NCI-H748 (cell line): ENCODE results near the gene TMTC2.

Experiments
- DNase-seq: peaks from one replicate; lab custom pipeline; 2025; ENCODE audit not compliant: unreplicated experiment; lab: John Stamatoyannopoulos, UW

Gene TMTC2

GRCh38 chr12:83122623-83122934, 435.9 kb downstream of the TMTC2 start:
- no peak for DNase-seq

GRCh38 chr12:83123039-83123438, 436.3 kb downstream of the TMTC2 start:
- no peak for DNase-seq

DNA sequence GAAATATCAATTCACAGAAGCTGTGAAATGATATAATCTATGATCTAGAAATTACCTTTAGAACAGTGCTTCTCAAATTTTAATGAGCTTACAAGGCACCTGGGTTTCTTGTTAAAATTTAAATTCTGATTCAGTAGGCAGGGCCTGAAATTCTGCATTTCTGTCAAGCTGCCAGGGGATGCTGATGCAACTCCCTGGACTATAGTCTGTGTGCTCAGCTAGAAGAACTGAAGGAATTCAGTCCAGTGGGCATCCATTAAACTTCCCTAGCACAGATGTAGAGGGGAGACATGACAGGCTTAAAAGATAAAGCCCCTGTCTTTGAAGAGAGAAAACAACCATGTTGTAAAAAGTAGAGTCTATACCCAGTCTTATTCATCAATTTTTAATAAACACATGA, 441.8 kb downstream of the TMTC2 start:
- DNase-seq: no peak

GRCh38 chr12:83130178-83130577, 443.5 kb downstream of the TMTC2 start:
- no peak for DNase-seq

DNA sequence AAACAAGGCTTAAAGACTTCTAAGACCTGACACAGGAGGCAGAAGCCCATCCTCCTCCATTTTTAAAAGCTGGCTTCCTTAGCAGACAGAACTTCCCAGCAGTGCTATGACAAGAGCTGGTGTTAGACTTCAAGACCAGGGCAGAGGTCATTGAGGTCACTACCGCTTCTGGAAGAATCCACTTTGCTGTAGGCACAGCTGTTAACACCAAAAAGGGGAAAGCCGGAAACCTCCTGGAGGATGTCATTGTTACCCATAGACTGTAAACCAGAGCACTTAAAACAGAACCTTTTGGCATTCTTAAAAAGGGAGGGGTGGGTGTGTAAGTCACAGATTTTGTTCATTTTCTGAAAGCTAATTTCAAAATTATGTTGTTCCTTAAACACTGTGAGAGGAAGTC, 445.7 kb downstream of the TMTC2 start:
- no peak for DNase-seq

DNA sequence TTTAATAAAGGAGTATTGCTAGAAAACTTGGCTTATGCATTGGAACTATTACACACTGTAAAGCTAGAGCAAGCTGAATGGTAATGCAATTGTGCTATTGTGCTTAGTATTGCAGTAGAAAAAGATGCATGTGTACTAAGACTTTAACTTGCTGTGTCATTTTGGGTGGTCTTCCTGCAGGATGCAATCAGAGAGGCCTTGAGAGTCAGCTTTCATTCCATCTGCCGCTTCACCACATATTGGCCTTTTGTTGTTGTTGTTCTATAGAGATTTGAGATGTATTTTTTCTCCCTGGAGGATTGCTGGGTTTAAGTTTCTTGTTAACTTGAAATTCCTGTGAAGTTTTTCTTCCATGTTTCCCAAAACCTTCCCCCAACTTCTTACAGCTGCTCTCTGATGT, 449.7 kb downstream of the TMTC2 start:
- no peak for DNase-seq

- DNase-seq: no peak
Observed at GRCh38 chr12:83140135-83140534, 453.4 kb downstream of the TMTC2 start.

GRCh38 chr12:83141460-83141994, 454.8 kb downstream of the TMTC2 start:
- DNase-seq: no peak

DNA sequence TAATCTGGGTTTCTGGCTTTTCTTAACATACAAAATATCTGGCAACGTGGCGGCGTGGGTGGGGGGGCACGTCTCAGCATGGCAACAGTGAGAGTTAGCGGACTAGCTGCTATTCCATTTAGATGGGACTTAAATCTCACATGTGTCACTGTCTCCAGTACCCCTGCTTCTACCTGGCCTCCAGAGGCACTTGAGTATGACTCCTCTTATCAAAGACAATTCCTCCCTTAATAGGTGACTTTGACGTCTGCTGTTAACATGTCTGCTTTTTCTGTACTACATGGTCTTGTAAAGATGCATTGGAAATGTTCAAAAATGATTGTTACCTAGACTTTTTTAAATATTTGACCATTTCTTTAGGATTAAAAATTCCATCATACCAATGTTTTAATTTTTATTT, 456.2 kb downstream of the TMTC2 start:
- no peak for DNase-seq

GRCh38 chr12:83143950-83144349, 457.2 kb downstream of the TMTC2 start:
- DNase-seq: peak; percentile 65

DNA sequence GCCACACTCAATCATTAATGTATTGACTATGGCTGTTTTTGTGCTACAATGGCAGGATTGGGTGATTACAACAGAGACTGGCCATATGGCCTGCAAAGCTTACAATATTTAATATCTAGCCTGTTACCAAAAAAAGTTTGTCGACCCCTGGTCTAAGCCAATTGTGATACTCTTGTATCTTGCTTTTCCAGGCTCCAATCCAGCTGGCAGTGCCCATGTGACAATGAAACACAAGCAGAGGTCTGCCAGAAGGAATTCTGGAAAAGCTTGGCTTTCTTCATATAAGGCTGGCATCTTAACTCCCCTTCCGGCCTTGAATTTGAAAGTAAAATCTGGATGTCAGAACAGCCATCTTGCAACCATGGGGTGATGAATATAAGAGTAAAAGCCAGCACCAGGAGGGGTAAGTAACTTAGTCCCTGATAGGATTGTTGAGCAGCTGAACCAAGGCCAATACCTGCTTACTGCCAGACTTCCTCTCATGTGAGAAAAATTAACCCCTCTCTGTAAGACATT, 458.7 kb downstream of the TMTC2 start:
- DNase-seq: no peak

- no peak for DNase-seq
Observed at GRCh38 chr12:83147341-83147740, 460.6 kb downstream of the TMTC2 start.

DNA sequence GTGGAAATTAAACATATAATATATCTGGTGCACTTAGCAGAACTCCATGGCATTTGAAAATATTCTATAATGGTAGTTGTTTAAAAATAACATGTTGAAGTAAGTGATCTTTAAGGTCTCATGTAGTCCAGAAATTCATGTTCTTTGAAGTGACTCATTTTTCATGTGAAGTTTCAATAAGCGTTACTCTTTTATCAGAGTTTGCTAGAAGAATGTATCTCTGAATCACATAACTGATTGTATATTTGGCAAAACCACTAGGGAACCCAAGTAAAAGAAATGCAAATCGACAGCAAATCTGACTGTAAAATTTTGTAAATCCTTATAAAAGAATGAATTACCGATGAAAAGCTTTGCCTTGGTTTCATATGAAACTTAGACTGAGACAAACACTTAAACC, 463.3 kb downstream of the TMTC2 start:
- DNase-seq: no peak

DNA sequence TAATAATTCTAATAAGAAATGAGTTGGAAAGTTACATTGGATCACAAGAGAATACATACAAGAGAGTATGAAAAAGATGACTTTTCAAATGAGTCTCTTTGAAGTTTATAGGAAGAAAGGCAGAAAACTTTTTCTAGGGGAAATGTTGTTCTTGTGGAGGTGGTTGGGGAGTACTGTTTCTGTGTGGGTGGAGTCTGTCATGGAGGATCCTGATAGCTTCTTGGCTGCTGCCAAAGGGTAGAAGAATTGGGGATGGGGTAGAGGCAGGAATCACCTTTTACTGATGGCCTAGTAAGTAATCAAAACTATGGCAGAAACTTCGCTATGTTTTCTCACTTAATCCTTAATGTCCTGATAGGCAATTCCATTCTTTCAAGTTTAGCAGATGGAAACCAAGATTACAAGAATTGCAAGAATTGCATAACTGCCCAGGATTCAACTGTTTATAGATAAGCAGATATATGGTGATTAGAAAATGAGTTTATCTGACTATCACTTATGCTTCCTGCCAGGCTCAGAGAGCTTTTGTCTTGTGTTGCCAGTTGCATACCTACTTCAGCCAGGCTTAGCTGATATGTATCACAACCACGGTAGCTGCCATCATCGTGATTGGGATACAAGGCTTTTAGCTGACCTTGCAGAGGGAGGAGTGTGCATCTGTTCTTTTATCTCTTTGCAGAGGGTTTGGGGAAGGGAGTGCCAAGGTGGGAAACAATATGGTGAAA, 463.9 kb downstream of the TMTC2 start:
- DNase-seq: no peak

DNA sequence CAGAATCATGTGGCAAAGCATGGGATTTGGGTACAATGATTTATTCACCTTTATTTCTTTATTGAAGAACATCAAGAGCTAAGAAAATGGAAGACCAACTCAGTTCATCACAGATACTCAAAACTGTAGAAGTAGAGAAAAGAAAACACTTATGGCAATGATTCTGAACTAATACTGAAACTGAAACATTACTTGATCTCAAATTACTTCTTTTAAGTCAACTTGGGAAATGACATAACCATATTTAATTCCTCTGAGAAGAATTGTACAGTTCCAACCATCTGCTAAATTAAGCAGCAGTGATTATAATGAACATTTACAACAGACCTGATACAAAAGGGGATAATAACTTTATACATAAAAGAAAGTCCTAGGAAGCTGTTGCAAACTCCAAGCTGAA, 466.5 kb downstream of the TMTC2 start:
- DNase-seq: no peak

GRCh38 chr12:83156815-83157214, 470.1 kb downstream of the TMTC2 start:
- no peak for DNase-seq

DNA sequence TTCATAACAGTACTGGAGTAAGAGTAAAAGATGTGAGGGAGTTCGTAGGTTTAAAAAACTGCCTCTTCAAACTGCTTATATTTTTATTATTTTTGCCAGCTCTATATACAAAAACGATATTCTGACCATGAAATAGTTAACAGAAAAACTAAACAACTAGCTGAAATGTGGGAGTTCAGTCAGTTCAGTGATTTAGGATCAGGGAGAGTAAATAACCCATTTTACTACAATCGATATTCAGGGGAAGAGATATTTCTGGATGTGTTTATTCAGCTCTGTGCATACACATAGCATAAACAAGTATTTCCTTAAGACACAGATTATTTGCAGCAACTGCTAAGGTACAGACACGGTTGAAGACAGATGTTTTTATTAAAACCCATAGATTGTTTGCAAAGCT, 470.9 kb downstream of the TMTC2 start:
- DNase-seq: no peak

DNA sequence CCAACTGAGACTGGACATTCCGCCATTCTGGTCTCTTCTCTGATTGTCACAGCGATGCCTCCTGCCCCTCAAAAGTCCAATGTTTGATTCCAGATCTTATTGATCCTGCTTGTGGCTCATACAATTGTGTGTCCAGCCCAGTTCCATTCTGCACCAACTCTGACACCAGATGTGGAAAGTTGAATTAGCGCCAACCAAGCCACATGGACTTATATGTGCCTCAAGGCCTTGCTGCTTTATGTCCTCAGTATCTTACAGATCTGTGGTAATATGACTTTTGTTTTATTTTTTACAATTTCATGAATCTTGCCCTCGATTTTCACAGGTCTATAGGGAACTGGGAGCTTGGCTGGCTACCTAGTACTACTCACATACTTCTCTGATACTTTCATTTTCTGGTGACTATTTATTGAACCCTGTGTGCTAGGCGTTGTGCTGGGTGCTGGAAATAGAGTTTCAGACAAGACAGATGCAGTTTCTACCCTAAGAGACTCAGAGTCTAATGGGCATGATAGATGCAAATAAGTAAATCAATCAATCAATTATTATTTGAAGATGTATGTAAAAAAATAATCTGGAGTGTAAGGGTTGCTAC, 472.0 kb downstream of the TMTC2 start:
- DNase-seq: no peak

GRCh38 chr12:83161456-83161855, 474.8 kb downstream of the TMTC2 start:
- DNase-seq: no peak

DNA sequence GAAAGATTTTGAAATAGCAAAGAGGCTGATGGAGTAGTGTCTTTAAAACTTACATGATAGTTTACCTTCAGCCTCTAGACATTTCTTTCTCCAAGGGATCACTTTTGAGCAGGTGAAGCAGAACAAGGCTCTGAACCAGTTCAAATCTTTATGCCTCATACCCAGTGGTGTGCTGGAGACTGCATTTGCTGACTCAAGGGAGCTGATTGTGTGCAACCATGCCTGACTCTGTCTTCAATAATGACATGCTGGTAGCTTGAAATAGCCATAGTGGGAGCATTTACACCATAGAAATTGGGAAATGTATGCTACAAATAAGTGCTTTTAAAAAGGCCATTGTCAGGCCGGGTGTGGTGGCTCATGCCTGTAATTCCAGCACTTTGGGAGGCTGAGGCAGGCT, 482.0 kb downstream of the TMTC2 start:
- no peak for DNase-seq

GRCh38 chr12:83172441-83172840, 485.7 kb downstream of the TMTC2 start:
- DNase-seq: no peak

GRCh38 chr12:83172866-83173649, 486.4 kb downstream of the TMTC2 start:
- no peak for DNase-seq
